Measurements from ENCODE around the gene ANKLE1. TPM values are rescaled to one million over a fixed set of nuclear protein-coding genes. Genes with fewer than 3 reads are reported as not detected.

ANKLE1 gene
- total RNA-seq, 3 donors from 2014 or later = 0.96 to 1.6 (median 1.0) TPM

- peak overlapping the region; percentile 84 to 89 for H3K27ac ChIP-seq
- H3K36me3 ChIP-seq = no peaks in the 10 kb centered on the region
- peaks cover 0 to 3% of the 10 kb centered on the region in 2 donors for H3K27me3 ChIP-seq
- peaks cover 3 to 20% of the 10 kb centered on the region in 2 donors for H3K4me1 ChIP-seq
- no peaks in the 10 kb centered on the region for H3K9me3 ChIP-seq
- intact Hi-C loops (cut with DNase I; ENCODE audit: low total_unique reads) = no loop called here
- DNase-seq (ENCODE audit: low spot score in 2 of 2) = no peak
- H3K4me3 ChIP-seq = peak overlapping the region; percentile 8 to 69 (median 56)
- TF ChIP-seq POLR2AphosphoS5 (IDR thresholded peaks at IDR 0.05) (no peak), CTCF (IDR thresholded peaks at IDR 0.05) (no peak)
These were observed 47.0 kb downstream of the ANKLE1 start for GRCh38 chr19:17328517-17329365.

GRCh38 chr19:17329366-17330261 is 47.9 kb downstream of the ANKLE1 start:
- no peaks in the 10 kb centered on the region for H3K36me3 ChIP-seq
- H3K4me1 ChIP-seq = peaks cover 4 to 20% of the 10 kb centered on the region in 2 donors
- peak overlapping the region in 2 of 3 donors; percentile 56 to 69 for H3K4me3 ChIP-seq
- DNase-seq (ENCODE audit: low spot score in 2 of 2) = no peak
- TF ChIP-seq POLR2AphosphoS5 (IDR thresholded peaks at IDR 0.05) = no peak
- no peak for TF ChIP-seq POLR2A (IDR thresholded peaks at IDR 0.05)
- no peak for TF ChIP-seq CTCF (IDR thresholded peaks at IDR 0.05)
- no peaks in the 10 kb centered on the region for H3K9me3 ChIP-seq
- intact Hi-C loops (cut with DNase I; ENCODE audit: low total_unique reads) = no loop called here
- H3K27ac ChIP-seq = no peak overlapping the region
- H3K27me3 ChIP-seq = no peaks in the 10 kb centered on the region

GRCh38 chr19:17330262-17331044 is 48.8 kb downstream of the ANKLE1 start:
- no peaks in the 10 kb centered on the region for H3K27me3 ChIP-seq
- DNase-seq (ENCODE audit: low spot score in 2 of 2) = no peak
- H3K9me3 ChIP-seq = no peaks in the 10 kb centered on the region
- H3K4me1 ChIP-seq = peaks cover 4 to 20% of the 10 kb centered on the region in 2 donors
- no peak overlapping the region for H3K4me3 ChIP-seq
- intact Hi-C loops (cut with DNase I; ENCODE audit: low total_unique reads) = no loop called here
- H3K27ac ChIP-seq = no peak overlapping the region
- TF ChIP-seq POLR2AphosphoS5 (IDR thresholded peaks at IDR 0.05) (no peak), CTCF (IDR thresholded peaks at IDR 0.05) (no peak), POLR2A (IDR thresholded peaks at IDR 0.05) (no peak)
- no peaks in the 10 kb centered on the region for H3K36me3 ChIP-seq

- intact Hi-C loops (cut with DNase I; ENCODE audit: low total_unique reads) = no loop called here
- no peak for DNase-seq (ENCODE audit: low spot score in 2 of 2)
- Histone ChIP-seq H3K27ac (no peak overlapping the region), H3K36me3 (no peaks in the 10 kb centered on the region), H3K27me3 (no peaks in the 10 kb centered on the region), H3K4me1 (peaks cover 4 to 18% of the 10 kb centered on the region in 2 donors), H3K9me3 (no peaks in the 10 kb centered on the region), H3K4me3 (no peak overlapping the region)
- TF ChIP-seq CTCF (IDR thresholded peaks at IDR 0.05) (no peak), POLR2AphosphoS5 (IDR thresholded peaks at IDR 0.05) (no peak), POLR2A (IDR thresholded peaks at IDR 0.05) (no peak)
These were observed 49.4 kb downstream of the ANKLE1 start for GRCh38 chr19:17331045-17331558.
